Measurements from ENCODE around the gene L1TD1. TPM values are rescaled to one million over a fixed set of nuclear protein-coding genes. Genes with fewer than 3 reads are reported as not detected.
"Not testable (repeated sequence)": the region's sequence is repeated elsewhere in the genome, so short reads cannot be mapped to it uniquely, and the experiment has no call there.

Gene L1TD1
- total RNA-seq, 1 donor from 2014 or later: not detected

GRCh38 chr1:62198069-62198780 is 3.6 kb downstream of the L1TD1 start:
- no peak for DNase-seq (ENCODE audit: low read depth)

DNA sequence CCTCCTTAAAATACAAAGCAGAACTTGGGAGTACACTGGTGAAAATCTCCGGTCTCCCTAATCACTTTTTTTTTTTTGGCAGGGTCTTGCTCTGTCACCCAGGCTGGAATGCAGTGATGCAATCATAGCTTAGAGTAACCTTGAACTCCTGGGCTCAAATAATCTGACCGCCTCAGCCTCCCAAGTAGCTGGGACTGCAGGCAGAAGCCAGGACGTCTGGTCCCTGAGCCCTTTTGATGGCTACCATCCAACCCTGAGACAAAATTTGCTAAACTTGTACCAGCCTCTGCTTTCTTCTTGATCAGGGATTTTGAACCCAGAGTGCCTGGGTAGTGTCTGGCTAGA is 4.1 kb downstream of the L1TD1 start:
- no peak for DNase-seq (ENCODE audit: low read depth)

- DNase-seq (ENCODE audit: low read depth): no peak
Measured at GRCh38 chr1:62207187-62207586, 12.5 kb downstream of the L1TD1 start.

DNA sequence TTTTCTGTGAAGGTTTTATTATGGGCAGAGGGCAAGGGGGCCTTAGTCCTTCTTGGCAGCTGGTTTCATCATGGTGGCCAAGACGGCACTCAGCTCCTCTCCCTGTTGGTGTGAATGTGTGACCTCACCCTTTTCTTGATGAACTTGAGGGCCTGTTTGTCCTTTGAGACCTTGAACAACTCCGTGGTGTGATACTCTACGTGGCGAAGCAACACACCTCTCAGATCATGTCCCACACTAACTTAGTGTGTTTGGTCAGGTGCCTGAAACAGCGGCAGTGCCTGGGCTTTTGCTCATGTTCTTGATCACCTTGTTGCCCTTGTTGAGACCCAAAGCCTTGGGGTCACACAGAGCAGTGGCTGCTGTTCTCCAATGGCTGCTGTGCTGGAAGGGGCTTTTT is 13.4 kb downstream of the L1TD1 start:
- no peak for DNase-seq (ENCODE audit: low read depth)

DNA sequence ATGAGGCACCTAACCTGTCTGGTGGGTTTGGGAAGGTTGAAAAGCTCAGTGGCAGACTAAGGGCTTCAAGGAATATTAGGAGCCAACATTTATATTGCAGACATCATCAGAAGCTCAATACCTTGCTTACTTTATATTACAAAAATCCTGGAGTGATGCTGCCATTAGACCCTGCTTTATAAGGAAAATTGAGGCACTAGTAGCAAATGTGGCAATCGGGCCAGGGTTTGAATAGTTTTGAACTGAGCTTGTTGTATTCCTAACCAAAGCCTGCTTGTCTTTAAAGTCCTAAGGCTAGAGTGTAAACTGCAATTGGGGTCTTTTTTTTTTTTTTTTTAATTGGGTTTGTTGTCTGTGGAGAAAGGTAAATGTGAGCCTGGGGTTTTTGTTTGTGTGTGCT is 14.3 kb downstream of the L1TD1 start:
- DNase-seq (ENCODE audit: low read depth): no peak

- peak; percentile 71 for DNase-seq (ENCODE audit: low read depth)
Measured at GRCh38 chr1:62209931-62210595, 15.4 kb downstream of the L1TD1 start.

- DNase-seq (ENCODE audit: low read depth): peak; percentile 6
Measured at GRCh38 chr1:62210960-62211359, 16.3 kb downstream of the L1TD1 start.

DNA sequence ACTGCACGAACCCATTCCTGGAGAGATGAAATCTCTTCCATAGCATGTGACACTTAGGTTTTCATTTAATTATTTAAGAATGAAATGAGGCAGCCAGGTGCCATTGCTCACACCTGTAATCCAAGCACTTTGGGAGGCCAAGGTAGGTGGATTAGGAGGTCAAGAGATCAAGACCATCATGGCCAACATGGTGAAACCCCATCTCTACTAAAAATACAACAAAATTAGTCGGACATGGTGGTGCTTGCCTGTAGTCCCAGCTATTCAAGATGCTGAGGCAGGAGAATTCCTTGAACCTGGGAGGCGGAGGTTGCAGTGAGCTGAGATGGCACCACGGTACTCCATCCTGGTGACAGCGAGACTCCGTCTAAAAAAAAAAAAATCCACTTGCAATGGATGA is 17.8 kb downstream of the L1TD1 start:
- DNase-seq (ENCODE audit: low read depth): no peak

GRCh38 chr1:62213075-62213914 is 18.6 kb downstream of the L1TD1 start:
- no peak for DNase-seq (ENCODE audit: low read depth)

DNA sequence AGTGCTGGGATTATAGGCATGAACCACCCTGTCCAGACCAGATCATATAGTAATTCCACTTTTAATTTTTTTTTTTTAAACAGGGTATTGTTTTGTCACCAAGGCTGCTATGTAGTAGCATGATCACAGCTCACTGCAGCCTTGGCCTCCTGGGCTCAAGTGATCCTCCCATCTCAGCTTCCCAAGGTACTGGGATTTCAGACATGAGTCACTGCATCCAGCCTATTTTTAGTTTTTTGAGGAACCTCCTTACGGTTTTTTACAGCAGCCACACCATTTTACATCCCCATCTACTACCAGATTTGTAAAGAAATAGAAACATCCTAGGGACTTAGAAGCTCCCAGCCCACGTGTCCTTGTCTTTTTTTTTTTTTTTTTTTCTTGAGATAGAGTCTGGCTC is 24.0 kb downstream of the L1TD1 start:
- peak; percentile 36 for DNase-seq (ENCODE audit: low read depth)

- not testable (repeated sequence) for DNase-seq (ENCODE audit: low read depth)
Measured at GRCh38 chr1:62220456-62220855, 25.8 kb downstream of the L1TD1 start.

GRCh38 chr1:62221171-62221570 is 26.5 kb downstream of the L1TD1 start:
- no peak for DNase-seq (ENCODE audit: low read depth)

DNA sequence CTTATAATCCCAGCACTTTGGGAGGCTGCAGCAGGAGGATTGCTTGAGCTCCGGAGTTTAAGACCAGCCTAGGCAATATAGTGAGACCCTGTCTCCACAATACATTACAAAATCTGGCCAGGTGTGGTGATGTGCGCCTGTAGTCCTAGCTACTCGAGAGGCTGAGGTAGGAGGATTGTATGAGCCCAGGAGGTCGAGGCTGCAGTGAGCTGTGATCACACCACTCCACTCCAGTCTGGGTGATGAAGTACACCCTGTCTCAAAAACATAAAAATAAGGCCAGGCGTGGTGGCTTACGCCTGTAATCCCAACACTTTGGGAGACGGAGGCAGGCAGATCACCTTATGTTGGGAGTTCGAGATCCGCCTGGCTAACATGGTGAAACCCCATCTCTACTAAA is 27.7 kb downstream of the L1TD1 start:
- DNase-seq (ENCODE audit: low read depth): no peak

GRCh38 chr1:62224182-62224581 is 29.5 kb downstream of the L1TD1 start:
- DNase-seq (ENCODE audit: low read depth): no peak

DNA sequence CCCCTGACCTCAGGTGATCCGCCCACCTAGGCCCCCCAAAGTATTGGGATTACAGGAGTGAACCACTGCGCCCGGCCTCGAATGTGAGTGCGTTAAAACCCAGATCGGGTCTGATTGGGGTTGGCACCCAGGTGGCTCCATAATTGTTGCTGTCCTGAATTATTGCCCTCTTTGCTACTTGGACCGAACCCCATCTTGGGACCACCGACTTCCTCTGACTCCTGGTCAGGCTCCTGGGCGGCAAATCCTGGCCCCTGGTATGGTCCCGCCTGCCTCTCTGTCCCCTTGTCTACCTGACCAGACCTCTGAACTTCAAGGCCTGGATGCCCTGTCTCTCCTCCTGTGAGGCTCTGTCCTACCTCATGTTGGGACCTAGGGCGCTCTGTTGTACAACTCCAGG is 32.8 kb downstream of the L1TD1 start:
- DNase-seq (ENCODE audit: low read depth): no peak

DNA sequence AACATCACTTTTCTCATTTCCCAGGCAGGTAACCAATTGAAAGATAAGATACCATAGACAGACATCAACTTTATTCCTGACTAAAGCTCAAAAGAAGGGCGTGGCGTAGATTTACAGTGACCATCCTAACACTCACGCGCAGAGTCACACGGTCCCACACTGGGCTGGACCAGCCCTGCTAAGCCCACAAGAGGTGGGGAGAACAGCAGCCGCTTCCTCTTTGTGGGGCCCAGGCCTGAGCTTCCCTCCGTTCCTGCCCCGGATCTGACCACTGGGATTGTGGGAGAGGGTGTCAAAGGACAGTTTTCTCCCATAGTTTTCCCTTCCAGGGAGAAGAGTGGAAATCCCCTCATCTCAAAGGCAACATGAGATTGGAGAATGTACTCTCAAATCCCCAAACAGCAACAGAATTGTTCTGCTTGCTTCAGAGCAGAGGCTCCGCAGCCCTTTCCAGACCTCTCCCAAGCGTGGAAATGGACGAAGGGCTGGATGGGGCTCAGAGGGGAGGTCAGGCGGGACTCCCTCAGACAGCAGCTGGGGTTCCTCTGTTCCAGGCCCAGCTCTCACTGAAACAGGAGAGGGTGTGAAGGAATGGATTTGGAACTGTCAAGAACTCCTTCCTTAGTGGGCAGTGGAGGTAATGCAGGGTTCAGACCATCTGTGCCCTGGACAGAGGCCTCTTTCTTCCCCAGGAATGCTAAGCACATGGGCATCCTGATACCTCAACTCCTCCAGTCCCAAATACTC is 33.7 kb downstream of the L1TD1 start:
- DNase-seq (ENCODE audit: low read depth): no peak

DNA sequence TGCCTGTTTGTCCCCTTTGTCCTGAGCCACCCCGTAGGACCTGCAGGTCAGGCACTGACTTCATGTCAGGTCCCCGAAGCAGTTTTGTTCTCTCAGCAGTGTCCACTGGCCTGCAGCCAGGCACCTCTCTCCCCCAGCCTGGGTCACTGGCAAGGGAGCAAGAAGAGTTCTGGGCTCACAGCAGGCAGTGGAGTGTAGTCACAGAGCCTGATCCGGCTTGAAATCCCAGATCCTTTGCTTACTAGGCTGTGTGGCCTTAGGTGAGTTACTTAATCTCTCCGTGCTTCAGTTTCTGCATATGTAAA is 34.2 kb downstream of the L1TD1 start:
- DNase-seq (ENCODE audit: low read depth): no peak

GRCh38 chr1:62229468-62229867 is 34.8 kb downstream of the L1TD1 start:
- DNase-seq (ENCODE audit: low read depth): no peak

DNA sequence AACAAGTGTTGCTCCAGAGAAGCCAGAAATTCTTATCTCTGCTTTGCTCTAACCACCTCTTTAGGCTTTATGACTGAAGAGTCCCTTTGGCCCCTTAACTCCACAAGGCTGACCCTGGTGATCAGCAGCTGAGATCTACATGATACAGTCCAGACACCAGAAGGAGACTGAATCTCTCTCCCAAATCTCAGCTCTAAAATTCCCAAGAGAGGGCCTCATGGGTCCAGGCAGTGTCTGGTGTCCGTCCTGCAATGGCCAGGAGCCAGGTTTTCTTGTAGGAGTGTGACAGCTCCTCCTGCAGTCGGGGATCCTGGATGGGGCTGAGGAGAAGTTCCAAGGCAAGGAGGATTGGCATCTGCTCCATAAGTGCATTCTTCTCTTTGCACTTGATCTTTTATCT is 35.3 kb downstream of the L1TD1 start:
- no peak for DNase-seq (ENCODE audit: low read depth)

DNA sequence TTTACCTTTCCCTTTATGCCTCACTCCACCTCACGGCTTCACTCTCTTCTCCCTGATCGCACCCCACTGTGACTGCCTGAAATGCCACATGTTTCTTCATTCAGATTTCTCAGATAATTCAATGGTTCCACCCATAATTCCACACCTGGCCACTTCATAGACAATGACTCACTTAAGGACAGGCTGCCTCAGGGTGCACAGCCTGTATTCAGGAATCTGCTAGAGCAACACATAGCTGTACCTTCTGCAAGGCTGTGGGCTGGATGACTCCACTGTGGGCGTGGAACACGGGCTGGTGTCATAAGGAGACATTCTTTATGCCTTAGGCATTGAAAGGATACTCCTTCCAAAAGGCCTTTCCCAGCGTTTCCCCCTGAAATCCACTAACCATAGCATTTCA is 36.1 kb downstream of the L1TD1 start:
- DNase-seq (ENCODE audit: low read depth): no peak

GRCh38 chr1:62232871-62233278 is 38.2 kb downstream of the L1TD1 start:
- no peak for DNase-seq (ENCODE audit: low read depth)

DNA sequence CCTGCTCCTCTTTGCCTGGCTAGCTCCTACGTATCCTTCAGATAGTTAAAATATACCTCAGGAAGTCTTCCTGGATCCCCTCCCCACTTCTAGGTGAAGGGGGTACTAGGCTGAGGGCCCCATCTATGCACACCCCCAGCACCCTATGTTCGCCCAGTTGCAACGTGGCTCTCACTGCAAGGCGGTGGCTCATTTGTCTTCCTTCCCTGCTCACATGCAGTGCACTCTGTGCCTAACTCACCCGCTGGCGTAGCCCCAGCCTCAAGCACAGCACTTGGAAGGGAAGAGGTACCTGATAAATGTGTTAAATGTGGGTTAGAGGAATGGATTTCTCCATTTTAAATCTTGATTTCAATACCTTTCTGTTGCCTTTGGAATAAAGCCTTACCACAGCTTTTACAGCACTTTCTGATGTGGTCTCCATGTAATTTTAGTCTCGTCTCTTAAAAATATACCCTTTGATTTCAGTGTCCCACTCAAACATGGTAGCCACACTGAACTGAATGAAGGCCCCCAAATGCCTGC is 39.3 kb downstream of the L1TD1 start:
- no peak for DNase-seq (ENCODE audit: low read depth)

Measured in myocyte (in vitro differentiated cells).